GM19351 (cell line): Measurements from ENCODE around the gene PBX2.
"Not testable (repeated sequence)": the region's sequence is repeated elsewhere in the genome, so short reads cannot be mapped to it uniquely, and the experiment has no call there.

Source experiments
- ATAC-seq: cut with Tn5 transposase; IDR thresholded peaks from one replicate; pipeline ENCODE4 v1.9.1; 2021; ENCODE audit warnings: mild to moderate bottlenecking, moderate library complexity; ENCODE audit not compliant: unreplicated experiment

Gene PBX2

DNA sequence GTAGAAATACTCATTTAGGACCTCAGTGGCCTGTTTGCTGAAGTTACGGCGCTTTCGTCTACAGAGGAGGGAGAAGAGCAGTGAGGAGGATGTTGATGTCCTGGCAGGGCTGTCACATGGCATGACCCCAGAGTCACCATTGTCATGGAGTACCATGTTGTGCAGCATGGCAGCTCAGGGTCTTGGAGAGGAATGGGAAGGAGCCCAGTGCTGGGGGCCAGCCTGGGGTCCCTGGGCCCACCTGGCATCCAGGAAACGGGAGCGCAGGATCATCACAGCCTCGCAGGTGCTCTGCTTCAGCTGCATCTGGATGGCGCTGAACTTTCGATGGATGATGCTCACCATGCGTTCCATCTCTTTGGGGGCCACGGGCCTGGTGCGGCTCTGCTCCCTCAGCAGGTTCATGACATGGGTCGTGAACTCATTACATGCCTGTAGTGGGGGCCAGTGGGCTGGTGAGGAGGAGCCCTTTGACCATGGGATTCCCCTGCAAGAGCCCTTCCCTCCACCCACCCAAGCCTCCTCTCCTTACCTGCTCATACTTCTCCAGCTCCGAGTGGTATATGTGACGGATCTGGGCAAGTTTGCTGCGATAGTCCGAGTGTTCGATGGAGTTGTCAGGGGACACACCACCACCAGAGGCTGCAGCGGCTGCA lies 2.1 kb downstream of the PBX2 start:
- ATAC-seq: not testable (repeated sequence)

GRCh38 chr6:32187009-32187709 lies 2.8 kb downstream of the PBX2 start:
- ATAC-seq: no peak

DNA sequence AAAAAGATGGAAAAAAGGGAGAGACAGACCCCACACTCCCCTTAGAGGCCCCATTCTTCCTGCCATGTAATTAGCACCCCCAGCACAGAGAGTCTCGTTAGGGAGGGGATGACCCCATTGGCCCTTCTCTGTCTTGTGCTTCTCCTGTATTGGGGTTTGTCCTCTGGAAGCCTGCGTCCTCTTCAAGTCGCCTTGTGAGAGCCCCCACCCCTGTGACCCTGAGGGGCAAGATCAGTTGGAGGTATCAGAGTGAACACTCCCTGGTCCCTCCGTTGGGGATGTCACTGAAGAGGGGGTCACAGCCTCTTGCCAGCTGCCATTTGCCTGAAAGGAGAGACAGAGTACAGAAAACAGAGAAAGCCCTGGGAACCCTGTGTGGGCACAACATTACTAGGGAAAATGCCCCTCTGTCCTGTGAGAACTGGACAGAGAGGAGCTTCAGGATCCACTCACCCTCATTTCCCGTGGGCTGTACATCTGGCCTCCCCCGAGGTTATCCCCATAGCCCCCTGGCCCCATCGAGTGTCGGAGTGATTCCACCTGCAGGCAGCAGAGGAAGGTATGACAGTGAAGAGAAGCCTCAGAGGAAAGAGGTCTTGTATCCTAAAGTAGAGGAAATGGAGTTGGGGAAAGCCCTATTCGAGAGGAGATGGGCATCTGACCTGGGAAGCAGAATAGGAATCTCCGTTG lies 3.7 kb downstream of the PBX2 start:
- not testable (repeated sequence) for ATAC-seq

DNA sequence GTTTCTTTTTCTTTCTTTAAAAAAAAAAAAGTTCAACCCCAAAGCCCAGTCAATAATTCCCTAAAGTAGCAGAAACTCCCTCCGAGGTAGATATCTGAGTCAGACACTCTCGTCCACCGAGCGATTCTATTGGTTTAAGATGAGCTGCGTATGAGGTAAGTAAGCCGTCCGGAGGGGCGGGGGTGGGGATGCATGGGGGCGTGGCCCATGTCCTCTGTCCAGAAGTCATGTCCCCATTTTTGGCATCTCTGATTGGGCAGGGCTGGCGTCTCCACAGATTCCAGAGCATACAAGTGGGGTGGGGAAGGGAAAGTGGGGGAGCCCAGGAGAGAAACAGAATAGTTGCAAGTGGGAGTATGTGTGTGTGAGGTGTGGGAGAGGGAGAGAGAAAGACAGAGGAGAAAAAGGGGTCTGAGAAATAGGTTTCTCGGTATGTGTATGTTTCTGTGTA lies 4.3 kb downstream of the PBX2 start:
- not testable (repeated sequence) for ATAC-seq

DNA sequence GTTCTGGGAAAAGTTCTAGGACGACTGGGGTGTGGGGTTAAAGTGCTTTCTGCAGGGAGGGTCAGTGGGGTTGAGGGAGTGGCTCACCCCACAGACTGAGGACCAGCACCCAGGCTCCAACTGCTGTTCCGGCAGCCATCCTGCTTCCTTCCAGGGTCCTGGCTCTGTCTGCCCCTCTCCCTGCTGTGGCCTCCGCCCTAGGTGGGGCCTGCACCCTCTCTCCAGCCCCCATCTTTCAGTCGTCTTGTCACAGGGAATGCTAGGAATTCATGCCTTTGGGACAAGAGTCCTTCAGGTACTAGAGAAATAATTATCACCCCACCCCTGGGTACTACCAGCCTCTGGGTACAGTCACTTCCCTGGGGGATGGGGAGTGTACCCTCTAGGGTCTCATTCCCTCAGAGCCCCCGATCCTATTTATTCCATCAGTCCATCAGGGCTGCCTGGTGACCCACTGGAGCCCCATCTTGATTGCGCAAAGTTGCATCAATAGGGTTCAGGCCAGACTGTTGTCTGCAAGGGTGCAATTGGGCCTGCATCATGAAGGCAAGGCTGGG lies 5.8 kb downstream of the PBX2 start, which contains the start of gene AGER:
Gene AGER (minus strand): TSS at position 170 of the 557 bp plus-strand sequence. CDS start 31 bp downstream, at position 139.
- no peak for ATAC-seq

GRCh38 chr6:32183483-32184083 lies 6.4 kb downstream of the PBX2 start:
- no peak for ATAC-seq

- no peak for ATAC-seq
Observed at GRCh38 chr6:32183030-32183429, 7.0 kb downstream of the PBX2 start.

DNA sequence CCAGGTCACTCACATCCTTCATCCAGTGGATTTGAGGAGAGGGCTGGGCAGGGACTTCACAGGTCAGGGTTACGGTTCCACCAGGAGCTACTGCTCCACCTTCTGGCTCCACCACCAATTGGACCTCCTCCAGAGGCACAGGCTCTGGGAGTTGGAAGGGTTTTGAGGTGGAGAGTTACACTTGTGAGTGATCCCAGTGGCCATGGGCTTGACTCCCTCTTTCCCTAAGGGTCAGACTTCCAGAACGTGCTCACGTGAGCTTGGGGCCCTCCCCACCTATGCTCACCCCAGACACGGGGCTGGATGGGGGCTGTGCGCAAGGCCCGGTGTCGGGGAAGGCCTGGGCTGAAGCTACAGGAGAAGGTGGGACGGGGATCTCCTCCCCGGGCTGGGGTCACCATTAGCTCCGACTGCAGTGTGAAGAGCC lies 7.4 kb downstream of the PBX2 start:
- no peak for ATAC-seq

- ATAC-seq: no peak
Observed at GRCh38 chr6:32181915-32182529, 8.0 kb downstream of the PBX2 start.

GRCh38 chr6:32181148-32181702 lies 8.8 kb downstream of the PBX2 start:
- ATAC-seq: no peak

DNA sequence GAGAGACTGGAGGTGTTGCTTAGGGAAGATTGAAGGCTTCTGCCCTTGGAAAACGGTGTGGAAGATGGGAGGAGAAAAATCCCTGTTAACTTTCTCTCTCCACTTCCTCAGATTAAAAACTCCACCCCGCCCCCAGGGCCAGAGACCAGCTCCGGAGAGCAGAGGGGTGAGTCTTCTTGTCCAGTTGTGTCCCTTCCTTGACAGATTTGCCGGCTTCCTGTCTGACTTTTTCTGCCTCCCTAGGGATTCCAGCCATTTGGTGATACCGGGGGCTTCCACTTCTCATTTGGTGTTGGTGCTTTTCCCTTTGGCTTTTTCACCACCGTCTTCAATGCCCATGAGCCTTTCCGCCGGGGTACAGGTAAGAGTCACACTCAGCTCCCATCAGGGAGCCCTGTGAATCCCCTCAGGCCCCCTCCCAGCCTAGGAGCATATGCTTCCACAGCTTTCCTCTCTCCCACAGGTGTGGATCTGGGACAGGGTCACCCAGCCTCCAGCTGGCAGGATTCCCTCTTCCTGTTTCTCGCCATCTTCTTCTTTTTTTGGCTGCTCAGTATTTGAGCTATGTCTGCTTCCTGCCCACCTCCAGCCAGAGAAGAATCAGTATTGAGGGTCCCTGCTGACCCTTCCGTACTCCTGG lies 10.1 kb downstream of the PBX2 start:
- no peak for ATAC-seq

DNA sequence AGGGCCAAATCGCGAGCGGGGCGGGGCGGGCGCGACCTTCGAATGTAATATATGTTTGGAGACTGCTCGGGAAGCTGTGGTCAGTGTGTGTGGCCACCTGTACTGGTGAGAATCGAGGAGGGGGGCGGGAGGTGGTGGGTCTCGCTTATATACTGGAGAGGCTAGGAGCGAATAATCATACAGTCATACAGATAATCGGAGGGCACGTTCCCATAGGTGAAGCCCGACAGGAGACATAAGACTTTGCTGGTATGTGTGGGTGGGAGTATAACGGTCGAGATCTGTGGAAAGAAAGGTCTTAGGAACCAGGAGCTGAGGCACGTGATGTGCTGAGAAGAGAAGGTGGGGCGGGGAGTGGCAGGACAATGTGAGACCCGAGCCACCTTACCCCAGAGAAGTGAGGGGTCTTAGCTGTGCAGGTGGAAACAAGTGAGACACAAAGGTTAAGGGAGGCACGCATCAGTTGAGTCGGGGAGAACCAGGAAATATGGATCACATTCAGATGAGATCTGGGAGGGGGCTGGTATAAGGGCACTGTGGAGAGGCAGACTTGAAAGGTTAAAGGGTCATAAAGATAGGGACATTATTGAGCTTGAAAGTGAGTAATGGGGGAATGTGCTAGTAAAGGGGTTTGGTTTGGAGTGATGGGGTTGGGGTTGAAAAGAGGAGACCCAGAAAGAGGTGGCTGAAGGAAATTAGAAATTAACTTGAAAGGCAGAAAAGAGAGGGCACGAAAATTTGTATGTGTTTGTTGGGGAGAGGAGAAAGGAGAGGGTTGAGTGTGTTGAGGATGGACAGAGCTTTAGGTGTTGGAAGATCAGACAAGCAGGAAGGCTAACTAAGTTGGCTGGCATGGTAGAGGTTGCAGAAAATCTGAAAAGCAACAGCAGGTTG lies 11.2 kb downstream of the PBX2 start:
- ATAC-seq: no peak

DNA sequence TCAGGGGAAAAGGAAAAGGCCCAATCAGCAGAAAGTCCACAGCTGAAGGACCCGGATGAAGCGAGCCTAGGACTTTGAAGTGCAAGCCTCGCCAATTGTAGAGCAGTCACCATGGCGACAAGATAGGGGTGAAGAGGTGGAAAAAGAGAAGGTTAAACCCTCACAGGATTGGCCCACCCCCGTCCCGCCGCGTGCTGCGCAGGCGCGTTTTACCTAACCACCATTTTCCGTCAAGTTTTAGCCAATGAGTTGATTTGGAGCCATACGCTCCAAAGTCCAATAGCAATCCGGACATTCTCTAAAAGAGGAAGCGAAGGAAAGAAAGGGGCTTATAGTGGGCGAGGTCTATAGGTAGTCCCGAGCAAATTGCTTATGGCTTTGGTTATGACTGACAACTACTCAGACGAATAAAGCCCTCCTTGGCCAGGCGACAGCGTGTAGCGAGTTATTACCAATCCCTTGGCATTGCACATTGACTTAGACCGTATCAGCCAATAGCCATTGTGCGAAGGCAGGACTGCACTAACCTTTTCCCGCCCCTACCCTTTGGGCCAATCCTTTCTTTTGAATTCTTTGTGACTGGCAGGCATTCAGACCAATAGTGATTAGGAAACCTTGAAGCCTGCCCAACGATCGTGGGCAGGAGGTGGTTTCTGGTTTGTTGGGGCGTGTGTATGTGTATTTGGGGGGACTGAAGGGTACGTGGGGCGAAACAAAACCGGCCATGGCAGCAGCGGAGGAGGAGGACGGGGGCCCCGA lies 12.0 kb downstream of the PBX2 start, which contains the start of gene RNF5:
Gene RNF5 (plus strand): TSS at position 618 of the 759 bp plus-strand sequence. CDS start 107 bp downstream, at position 725.
- peak; percentile 83 for ATAC-seq

DNA sequence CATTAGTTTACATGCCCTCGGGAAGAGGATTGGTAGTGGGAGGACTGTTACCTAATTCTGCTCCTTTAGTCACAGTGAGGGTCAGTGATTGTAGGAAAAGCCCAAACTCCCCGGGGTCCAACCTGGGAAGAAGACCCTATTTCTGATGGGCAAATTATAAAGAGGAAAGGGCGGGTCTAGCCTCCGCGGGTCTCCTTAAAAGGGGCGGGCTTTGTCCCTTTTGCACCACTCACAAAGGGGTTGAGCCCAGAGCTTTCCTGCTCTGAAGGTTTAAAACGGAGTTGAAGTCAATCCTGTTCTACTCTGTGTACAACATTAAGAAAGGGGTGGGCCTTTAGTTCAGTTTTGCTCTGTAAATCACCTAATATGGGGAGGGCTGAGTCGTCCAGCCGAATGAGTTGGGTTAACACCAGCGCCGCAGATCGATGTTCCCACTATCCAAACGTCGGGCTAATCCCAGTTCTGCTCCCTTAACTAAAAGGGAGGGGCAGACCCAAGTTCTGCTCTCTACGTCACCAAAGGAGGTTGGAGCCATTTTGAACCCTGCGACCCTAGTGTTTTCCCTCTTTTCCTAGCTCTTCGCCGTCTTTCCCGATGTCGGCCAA lies 12.7 kb downstream of the PBX2 start:
- ATAC-seq: no peak

- no peak for ATAC-seq
Observed at GRCh38 chr6:32176476-32177182, 13.4 kb downstream of the PBX2 start.

DNA sequence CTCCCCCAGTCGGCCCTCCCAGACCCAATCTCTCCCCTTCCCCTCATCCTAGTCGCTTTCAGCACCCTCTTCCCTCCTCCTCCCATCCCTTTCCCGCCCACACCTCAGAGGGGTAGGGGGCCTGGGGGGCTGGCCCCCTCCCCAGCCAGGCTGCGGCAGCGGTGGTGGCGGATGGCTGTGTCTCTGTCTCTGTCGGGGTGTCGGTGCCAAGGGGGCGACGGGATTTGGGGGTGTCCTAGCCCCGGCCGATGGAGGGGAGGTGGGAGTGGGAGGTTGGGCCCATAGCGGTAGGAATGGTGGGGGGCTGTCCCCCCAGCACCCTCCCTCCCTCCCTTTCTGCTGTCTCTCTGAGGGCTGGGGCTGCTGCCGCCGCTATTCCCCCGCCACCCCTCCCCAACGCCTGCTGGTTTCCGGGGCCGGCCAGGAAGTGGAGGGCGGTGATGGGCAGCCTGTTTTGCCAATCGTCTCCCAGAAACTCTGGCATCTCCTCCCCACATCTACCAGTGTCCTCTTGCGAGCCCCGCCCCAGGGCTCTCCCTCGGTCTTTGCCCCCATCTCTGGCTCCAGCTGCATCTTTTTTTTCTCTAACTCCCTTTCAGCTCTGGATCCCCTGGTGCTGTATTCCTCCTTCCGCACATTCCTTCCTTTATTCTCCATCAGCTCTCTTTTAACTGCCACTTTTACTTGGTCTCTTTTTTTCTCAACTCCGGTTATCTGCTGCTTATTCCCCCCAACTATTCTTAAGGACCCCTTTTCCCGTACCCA lies 14.1 kb downstream of the PBX2 start, which contains the start of gene AGPAT1:
Gene AGPAT1 (minus strand): TSS at position 374 of the 765 bp plus-strand sequence. CDS start 4,588 bp downstream, outside the sequence.
- no peak for ATAC-seq
